ENCODE data around the gene ZNF208.
"Not testable (repeated sequence)": the region's sequence is repeated elsewhere in the genome, so short reads cannot be mapped to it uniquely, and the experiment has no call there.

The ZNF208 gene

GRCh38 chr19:21884786-21885185 is 126.0 kb downstream of the ZNF208 start:
- DNase-seq (ENCODE audit: low read depth) = not testable (repeated sequence)

- no peak for DNase-seq (ENCODE audit: low read depth)
Observed at GRCh38 chr19:21883516-21883915, 127.2 kb downstream of the ZNF208 start.
